OCI-LY1 (cell line): Measurements from ENCODE around the gene GAL3ST1.

Experiments used
- H2AFZ ChIP-seq: fragments of 200-600 bp; sonication (generic), shearing (Covaris generic); 2 replicates; pipeline ENCODE4 v1.6.0; 2014; ENCODE audit warnings: antibody characterized with exemption, mild to moderate bottlenecking, low read length
- H3F3A ChIP-seq: fragments of 200-600 bp; sonication (generic), shearing (Covaris generic); 2 replicates; pipeline ENCODE4 v1.6.0; 2014; ENCODE audit warnings: mild to moderate bottlenecking, antibody characterized with exemption, low read length, moderate library complexity; ENCODE audit not compliant: insufficient read depth
- H3K27ac ChIP-seq: fragments of 200-600 bp; sonication (generic); 2 replicates; pipeline ENCODE4 v1.5.1; 2014; ENCODE audit warnings: low read length, mixed run types, mild to moderate bottlenecking, low read depth; ENCODE audit not compliant: poor library complexity, severe bottlenecking
- H3K27me3 ChIP-seq: fragments of 200-600 bp; sonication (generic); 2 replicates; pipeline ENCODE4 v1.6.0; 2014; ENCODE audit warnings: antibody characterized with exemption, mild to moderate bottlenecking, low read length, moderate library complexity; ENCODE audit not compliant: insufficient read depth
- H3K36me3 ChIP-seq: fragments of 200-600 bp; sonication (generic); 2 replicates; pipeline ENCODE4 v1.6.1; 2014; ENCODE audit warnings: mild to moderate bottlenecking, antibody characterized with exemption, low read length, moderate library complexity, mixed read lengths; ENCODE audit not compliant: insufficient read depth
- H3K4me1 ChIP-seq: fragments of 200-600 bp; sonication (generic); 2 replicates; pipeline ENCODE4 v1.5.1; 2014; ENCODE audit warnings: mild to moderate bottlenecking, low read length, moderate library complexity; ENCODE audit not compliant: insufficient read depth, severe bottlenecking
- H3K4me2 ChIP-seq: fragments of 200-600 bp; sonication (generic), shearing (Covaris generic); 2 replicates; pipeline ENCODE4 v1.6.1; 2014; ENCODE audit warnings: low read length
- H3K4me3 ChIP-seq: fragments of 200-600 bp; sonication (generic); 2 replicates; pipeline ENCODE4 v1.5.1; 2014; ENCODE audit warnings: low read length, low read depth, mild to moderate bottlenecking, mixed read lengths; ENCODE audit not compliant: poor library complexity, severe bottlenecking
- H3K79me2 ChIP-seq: fragments of 200-600 bp; shearing (Covaris generic); 2 replicates; pipeline ENCODE4 v1.6.1; 2016; ENCODE audit warnings: mixed run types, low read length, mixed read lengths; ENCODE audit not compliant: insufficient read depth
- H3K9ac ChIP-seq: fragments of 200-600 bp; sonication (generic), shearing (Covaris generic); 2 replicates; pipeline ENCODE4 v1.6.1; 2014; ENCODE audit warnings: mild to moderate bottlenecking, low read length, mixed read lengths
- H3K9me2 ChIP-seq: fragments of 200-600 bp; sonication (generic), shearing (Covaris generic); 2 replicates; pipeline ENCODE4 v1.6.1; 2014; ENCODE audit warnings: low read depth, mild to moderate bottlenecking, low read length, mixed read lengths
- H3K9me3 ChIP-seq: fragments of 200-600 bp; shearing (Covaris generic); 2 replicates; pipeline ENCODE4 v1.6.1; 2014; ENCODE audit warnings: low read length, mixed read lengths
- H4K20me1 ChIP-seq: fragments of 200-600 bp; sonication (generic), shearing (Covaris generic); 2 replicates; pipeline ENCODE4 v1.6.0; 2016; ENCODE audit warnings: mild to moderate bottlenecking, low read length; ENCODE audit not compliant: insufficient read depth
- EZH2 ChIP-seq: fragments of 200-600 bp; sonication (generic), shearing (Covaris generic); IDR thresholded peaks from 2 replicates; pipeline ENCODE4 v1.8.0; 2017; ENCODE audit warnings: borderline replicate concordance, mixed run types, mild to moderate bottlenecking, antibody characterized with exemption, low read length, moderate library complexity, mixed read lengths
- TF ChIP-seq, protein P1 (sequence below): fragments of 200-600 bp; sonication (generic), shearing (Covaris generic); IDR thresholded peaks from 2 replicates; pipeline ENCODE4 v1.5.1; 2017; ENCODE audit warnings: mild to moderate bottlenecking, antibody characterized with exemption, low read length, moderate library complexity, mixed read lengths

GAL3ST1 gene

DNA sequence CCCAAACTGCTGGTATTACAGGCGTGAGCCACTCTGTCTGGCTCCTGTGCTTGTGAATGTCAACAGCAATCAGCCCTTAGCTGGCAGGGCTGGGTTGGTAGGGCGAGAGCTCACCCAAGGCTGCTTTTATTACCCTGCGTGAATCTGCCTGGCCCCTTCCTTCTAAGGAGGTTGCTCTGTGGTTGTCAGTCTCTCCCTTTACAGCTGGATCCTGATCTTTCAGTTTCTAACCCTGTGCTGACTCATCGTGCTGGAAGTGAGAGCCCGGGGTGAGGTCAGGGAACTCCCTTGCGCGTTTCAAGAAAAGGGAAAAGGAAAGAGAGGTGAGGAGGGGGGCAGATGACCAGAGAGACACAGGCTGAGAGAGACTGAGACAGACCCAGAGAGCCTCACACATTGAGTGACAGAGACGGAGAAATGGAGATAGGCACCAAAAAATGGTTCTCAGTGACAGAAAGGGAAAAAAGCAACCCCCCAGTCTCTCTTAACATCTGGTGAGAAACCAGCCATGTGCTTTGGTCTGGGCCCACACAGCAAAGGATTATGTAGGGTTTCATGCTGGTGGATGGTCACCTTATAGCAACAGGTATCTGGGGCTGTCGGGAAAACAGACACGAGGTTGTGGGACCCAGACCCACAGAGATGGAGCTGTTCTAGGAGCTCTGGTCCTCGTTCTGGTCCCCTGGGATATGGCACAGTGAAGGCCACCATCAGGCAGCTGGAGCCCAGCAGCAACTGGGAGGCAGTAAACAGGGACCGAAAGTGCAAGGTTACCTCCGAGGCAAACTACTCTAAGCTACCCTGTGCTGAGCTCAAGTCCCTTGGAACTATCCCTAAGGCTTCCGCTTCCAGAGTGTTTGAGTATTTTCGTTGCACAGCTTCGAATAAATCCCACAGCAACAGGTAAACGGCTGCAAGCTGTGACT lies 35.1 kb upstream of the GAL3ST1 start:
- no peak overlapping the region for H3K9ac ChIP-seq
- H3K27ac ChIP-seq, result no peak overlapping the region
- no peaks in the 10 kb centered on the region; the same call in 1 of the 2 replicates for H3K27me3 ChIP-seq

DNA sequence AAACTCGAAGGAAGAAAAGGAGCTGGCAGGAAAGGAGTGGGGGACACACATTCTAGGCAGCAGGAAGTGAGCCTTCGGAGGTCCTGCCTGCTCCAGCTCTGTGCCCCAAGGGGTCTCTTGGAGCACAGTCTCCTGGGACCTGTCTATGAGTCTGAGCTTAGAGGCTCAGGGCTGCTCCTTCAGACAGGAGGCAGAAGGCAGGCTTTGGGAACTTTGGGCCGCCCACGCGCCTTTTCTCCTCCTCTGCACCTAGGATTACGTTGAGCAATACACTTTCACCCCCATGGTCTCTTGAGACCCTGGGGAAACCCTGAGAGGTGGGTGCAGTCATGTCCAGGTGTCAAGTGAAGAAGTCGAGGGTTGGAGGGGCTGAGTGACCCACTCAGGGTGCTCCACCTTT lies 33.5 kb upstream of the GAL3ST1 start:
- Histone ChIP-seq H3K9ac (no peak overlapping the region), H3K9me3 (no peaks in the 10 kb centered on the region), H3K79me2 (no peaks in the 10 kb centered on the region), H3K4me3 (no peak overlapping the region), H3K4me1 (peaks cover 21% of the 10 kb centered on the region), H3K9me2 (no peaks in the 10 kb centered on the region), H2AFZ (no peak overlapping the region), H3K27me3 (no peaks in the 10 kb centered on the region; the same call in 1 of the 2 replicates), H4K20me1 (no peaks in the 10 kb centered on the region), H3K4me2 (no peak overlapping the region), H3K27ac (no peak overlapping the region), H3F3A (no peaks in the 10 kb centered on the region), H3K36me3 (no peaks in the 10 kb centered on the region)
- TF ChIP-seq, protein P1, sequence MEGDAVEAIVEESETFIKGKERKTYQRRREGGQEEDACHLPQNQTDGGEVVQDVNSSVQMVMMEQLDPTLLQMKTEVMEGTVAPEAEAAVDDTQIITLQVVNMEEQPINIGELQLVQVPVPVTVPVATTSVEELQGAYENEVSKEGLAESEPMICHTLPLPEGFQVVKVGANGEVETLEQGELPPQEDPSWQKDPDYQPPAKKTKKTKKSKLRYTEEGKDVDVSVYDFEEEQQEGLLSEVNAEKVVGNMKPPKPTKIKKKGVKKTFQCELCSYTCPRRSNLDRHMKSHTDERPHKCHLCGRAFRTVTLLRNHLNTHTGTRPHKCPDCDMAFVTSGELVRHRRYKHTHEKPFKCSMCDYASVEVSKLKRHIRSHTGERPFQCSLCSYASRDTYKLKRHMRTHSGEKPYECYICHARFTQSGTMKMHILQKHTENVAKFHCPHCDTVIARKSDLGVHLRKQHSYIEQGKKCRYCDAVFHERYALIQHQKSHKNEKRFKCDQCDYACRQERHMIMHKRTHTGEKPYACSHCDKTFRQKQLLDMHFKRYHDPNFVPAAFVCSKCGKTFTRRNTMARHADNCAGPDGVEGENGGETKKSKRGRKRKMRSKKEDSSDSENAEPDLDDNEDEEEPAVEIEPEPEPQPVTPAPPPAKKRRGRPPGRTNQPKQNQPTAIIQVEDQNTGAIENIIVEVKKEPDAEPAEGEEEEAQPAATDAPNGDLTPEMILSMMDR, result no peak
- TF ChIP-seq EZH2, result no peak

More for the DNA sequence above, 35.1 kb upstream of the GAL3ST1 start:
- peaks cover 21% of the 10 kb centered on the region for H3K4me1 ChIP-seq
- TF ChIP-seq, protein P1, result no peak
- no peaks in the 10 kb centered on the region for H3F3A ChIP-seq
- H4K20me1 ChIP-seq, result no peaks in the 10 kb centered on the region
- no peaks in the 10 kb centered on the region for H3K36me3 ChIP-seq
- H3K79me2 ChIP-seq, result no peaks in the 10 kb centered on the region
- H3K4me2 ChIP-seq, result no peak overlapping the region
- H3K9me3 ChIP-seq, result no peaks in the 10 kb centered on the region
- no peak overlapping the region for H3K4me3 ChIP-seq
- H2AFZ ChIP-seq, result no peak overlapping the region
- H3K9me2 ChIP-seq, result no peaks in the 10 kb centered on the region

DNA sequence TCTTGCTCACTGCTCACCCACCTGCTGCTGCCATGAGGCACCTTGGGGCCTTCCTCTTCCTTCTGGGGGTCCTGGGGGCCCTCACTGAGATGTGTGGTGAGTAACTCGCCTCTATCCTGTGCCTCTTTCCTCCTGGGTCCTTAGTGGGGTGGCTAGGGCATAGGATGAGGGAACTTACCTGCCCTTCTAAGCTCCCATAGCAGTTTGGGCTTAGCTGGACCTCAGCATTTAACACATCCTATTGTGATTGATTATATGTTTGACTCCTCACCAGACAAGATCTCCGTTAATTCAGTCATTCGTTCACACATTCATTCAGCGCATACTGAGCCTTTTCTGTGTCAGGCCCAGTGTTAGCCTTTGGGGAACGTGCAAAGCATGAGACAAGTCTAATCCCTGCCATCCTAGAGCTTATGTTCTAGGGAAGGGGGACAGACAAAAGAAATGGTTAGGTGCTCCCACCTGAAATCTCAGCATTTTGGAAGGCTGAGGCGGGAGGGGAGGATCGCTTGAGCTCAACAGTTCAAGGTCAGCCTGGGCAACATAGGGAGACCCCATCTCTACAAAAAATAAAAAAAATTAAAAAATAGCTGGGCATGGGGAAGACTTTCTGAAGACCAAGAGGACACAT lies 33.0 kb upstream of the GAL3ST1 start:
- Histone ChIP-seq H3K27me3 (no peaks in the 10 kb centered on the region; the same call in 1 of the 2 replicates), H3K4me1 (peaks cover 21% of the 10 kb centered on the region), H3F3A (no peaks in the 10 kb centered on the region), H3K9me3 (no peaks in the 10 kb centered on the region), H3K4me2 (peak overlapping the region; percentile 64; the same call in 1 of the 2 replicates), H3K27ac (no peak overlapping the region), H3K36me3 (no peaks in the 10 kb centered on the region), H3K9ac (no peak overlapping the region; the same call in 1 of the 2 replicates), H3K4me3 (no peak overlapping the region), H3K79me2 (no peaks in the 10 kb centered on the region), H4K20me1 (no peaks in the 10 kb centered on the region), H2AFZ (no peak overlapping the region), H3K9me2 (no peaks in the 10 kb centered on the region)
- TF ChIP-seq EZH2, result no peak
- TF ChIP-seq, protein P1, result no peak
